H1 (cell line): ENCODE results near the gene LIMK2. TPM values are rescaled to one million over a fixed set of nuclear protein-coding genes. Genes with fewer than 3 reads are reported as not detected.

Experiments
- CTCF ChIA-PET: fragments of 300-600 bp; sonication (Branson Sonifier 250); formaldehyde crosslinking; loops from one replicate; lab custom pipeline; 2021; ENCODE audit not compliant: partially characterized antibody; lab: Charles Lee
- POLR2A ChIA-PET: fragments of 300-600 bp; sonication (Branson Sonifier 250); formaldehyde crosslinking; loops from one replicate; lab custom pipeline; 2021; ENCODE audit warnings: inconsistent platforms; ENCODE audit not compliant: partially characterized antibody; lab: Charles Lee
- DNase-seq, 2 experiments: peaks; one replicate each; pipeline versions ENCODE4 v3.0.0 to v3.0.0-alpha.2; 2010 to 2022; ENCODE audit warnings: low spot score in 2 of 2, low read depth in 1 of 2, mixed read lengths in 1 of 2
- FAIRE-seq: peaks from 2 replicates; lab custom pipeline; 2011; peaks lifted over from hg19 to GRCh38; lab: Jason Lieb, UNC
- H2AFZ ChIP-seq: 2 replicates; pipeline ENCODE4 v1.8.1; 2012; ENCODE audit warnings: low read length, inconsistent platforms
- H2AK5ac ChIP-seq: 2 replicates; pipeline ENCODE4 v1.6.1; 2013; ENCODE audit warnings: low read depth, low read length
- H2BK120ac ChIP-seq: replicated peaks from 2 replicates; pipeline ENCODE3; 2013; ENCODE audit warnings: low read depth, low read length, inconsistent platforms
- H2BK12ac ChIP-seq: 2 replicates; pipeline ENCODE4 v1.6.1; 2013; ENCODE audit warnings: low read depth, low read length
- H2BK15ac ChIP-seq: 2 replicates; pipeline ENCODE4 v1.6.1; 2013; ENCODE audit warnings: low read length
- H2BK20ac ChIP-seq: 2 replicates; pipeline ENCODE4 v1.6.1; 2013; ENCODE audit warnings: low read length
- H2BK5ac ChIP-seq: 2 replicates; pipeline ENCODE4 v1.6.1; 2013; ENCODE audit warnings: low read depth, low read length
- H3K14ac ChIP-seq: 2 replicates; pipeline ENCODE4 v1.6.1; 2013; ENCODE audit warnings: inconsistent platforms; ENCODE audit not compliant: insufficient read length
- H3K18ac ChIP-seq: 2 replicates; pipeline ENCODE4 v1.6.1; 2013; ENCODE audit warnings: low read length; ENCODE audit errors: extremely low read depth
- H3K23ac ChIP-seq: 2 replicates; pipeline ENCODE4 v1.6.1; 2013; ENCODE audit warnings: inconsistent platforms; ENCODE audit not compliant: insufficient read length
- H3K23me2 ChIP-seq: 2 replicates; pipeline ENCODE4 v1.6.1; 2013; ENCODE audit warnings: low read depth, low read length
- H3K27ac ChIP-seq: 2 replicates; pipeline ENCODE4 v1.6.1; 2011; ENCODE audit warnings: low read depth, low read length, inconsistent platforms
- H3K27me3 ChIP-seq, 4 experiments: replicated peaks in 1 of 4; 1 replicate in 1 of 4; 2 replicates in 3 of 4; pipeline versions ENCODE4 v1.6.1 to v1.8.1; 2011 to 2013; ENCODE audit warnings: low read length in 3 of 4, mild to moderate bottlenecking in 3 of 4, inconsistent platforms in 2 of 4, mixed read lengths in 2 of 4, moderate library complexity in 1 of 4; ENCODE audit not compliant: control insufficient read depth in 3 of 4, insufficient read depth in 3 of 4; ENCODE audit errors: extremely low read depth in 1 of 4
- H3K36me3 ChIP-seq, 4 experiments: 2 replicates each; pipeline versions ENCODE4 v1.6.1 to v1.8.1; 2011 to 2013; ENCODE audit warnings: mild to moderate bottlenecking in 4 of 4, low read length in 3 of 4, moderate library complexity in 2 of 4, control low read depth in 1 of 4, inconsistent platforms in 1 of 4; ENCODE audit not compliant: insufficient read depth in 4 of 4, control insufficient read depth in 2 of 4
- H3K4ac ChIP-seq: replicated peaks from 2 replicates; pipeline ENCODE3; 2013; ENCODE audit warnings: low read length, low read depth, mixed read lengths, inconsistent platforms; ENCODE audit not compliant: insufficient read length
- H3K4me1 ChIP-seq, 4 experiments: replicated peaks in 1 of 4; 1 replicate in 1 of 4; 2 replicates in 3 of 4; pipeline versions ENCODE4 v1.6.1 to v1.8.1; 2011 to 2013; ENCODE audit warnings: low read length in 3 of 4, inconsistent platforms in 2 of 4, mixed read lengths in 1 of 4; ENCODE audit not compliant: insufficient read depth in 4 of 4, control insufficient read depth in 3 of 4
- H3K4me2 ChIP-seq, 2 experiments: 2 replicates each; pipeline versions ENCODE4 v1.6.1 to v1.8.1; 2011 to 2013; ENCODE audit warnings: low read depth in 2 of 2, low read length in 2 of 2, control low read depth in 1 of 2, inconsistent platforms in 1 of 2, mild to moderate bottlenecking in 1 of 2; ENCODE audit not compliant: insufficient read depth in 1 of 2
- H3K4me3 ChIP-seq, 4 experiments: fragments of 200-600, 300-600 bp in 1 of 4; sonication (generic), shearing (Covaris generic), sonication (Bioruptor Twin) in 1 of 4; 2 replicates each; pipeline versions ENCODE4 v1.5.1 to v1.8.1; 2011 to 2016; ENCODE audit warnings: low read length in 4 of 4, low read depth in 3 of 4, control low read depth in 2 of 4, inconsistent platforms in 2 of 4, mild to moderate bottlenecking in 2 of 4, mixed read lengths in 1 of 4, moderate library complexity in 1 of 4; ENCODE audit not compliant: insufficient read depth in 2 of 4; ENCODE audit errors: extremely low read depth in 1 of 4
- H3K56ac ChIP-seq: replicated peaks from 2 replicates; pipeline ENCODE3; 2013; ENCODE audit warnings: low read depth, mild to moderate bottlenecking, mixed read lengths, low read length, inconsistent platforms; ENCODE audit not compliant: insufficient read length
- H3K79me1 ChIP-seq: 2 replicates; pipeline ENCODE4 v1.6.1; 2013; ENCODE audit warnings: low read depth, low read length, control low read depth
- H3K79me2 ChIP-seq, 2 experiments: 2 replicates each; pipeline versions ENCODE4 v1.6.1 to v1.8.1; 2012 to 2013; ENCODE audit warnings: low read length in 2 of 2, mild to moderate bottlenecking in 2 of 2, inconsistent platforms in 1 of 2; ENCODE audit not compliant: insufficient read depth in 2 of 2, control insufficient read depth in 1 of 2
- H3K9ac ChIP-seq, 4 experiments: replicated peaks in 1 of 4; 1 replicate in 1 of 4; 2 replicates in 3 of 4; pipeline versions ENCODE4 v1.6.1 to v1.8.1; 2011 to 2013; ENCODE audit warnings: low read depth in 3 of 4, low read length in 3 of 4, control low read depth in 2 of 4, mild to moderate bottlenecking in 2 of 4, moderate library complexity in 2 of 4, inconsistent platforms in 1 of 4; ENCODE audit errors: extremely low read depth in 1 of 4
- H3K9me3 ChIP-seq, 2 experiments: 2 replicates each; pipeline versions ENCODE4 v1.6.1 to v1.8.1; 2012 to 2013; ENCODE audit warnings: mild to moderate bottlenecking in 2 of 2, moderate library complexity in 2 of 2, control low read depth in 1 of 2, inconsistent platforms in 1 of 2, low read depth in 1 of 2, low read length in 1 of 2, mixed read lengths in 1 of 2; ENCODE audit not compliant: insufficient read depth in 2 of 2
- H4K20me1 ChIP-seq, 2 experiments: replicated peaks in 1 of 2; 2 replicates each; pipeline versions ENCODE3 to v1.8.1; 2011 to 2013; ENCODE audit warnings: inconsistent platforms in 2 of 2, low read length in 2 of 2, mild to moderate bottlenecking in 1 of 2; ENCODE audit not compliant: insufficient read depth in 2 of 2, control insufficient read depth in 1 of 2
- H4K5ac ChIP-seq: 2 replicates; pipeline ENCODE4 v1.6.1; 2013; ENCODE audit warnings: low read length, low read depth, mixed read lengths, inconsistent platforms; ENCODE audit not compliant: insufficient read length
- H4K8ac ChIP-seq: 2 replicates; pipeline ENCODE4 v1.8.0; 2013; ENCODE audit warnings: mild to moderate bottlenecking, moderate library complexity, low read length, inconsistent platforms; ENCODE audit not compliant: insufficient read depth; ENCODE audit errors: extremely low read depth
- H4K91ac ChIP-seq: replicated peaks from 2 replicates; pipeline ENCODE3; 2013; ENCODE audit warnings: low read length, mixed read lengths, inconsistent platforms; ENCODE audit not compliant: insufficient read length
- CBX8 ChIP-seq: fragments of 300-800, 300-1000 bp; sonication (generic); IDR thresholded peaks from 2 replicates; pipeline ENCODE4 v1.7.1; 2016; ENCODE audit warnings: low read depth, low read length, borderline replicate concordance
- WGBS, 2 experiments: shearing (Covaris generic) in 1 of 2; methylation state at CpG; one replicate each; pipeline versions ENCODE4 v1.1.6 to v1.1.7; 2013 to 2015; ENCODE audit warnings: low lambda C conversion rate in 2 of 2, mixed read lengths in 2 of 2, inconsistent platforms in 1 of 2, low coverage in 1 of 2, missing lambda C conversion rate in 1 of 2; ENCODE audit not compliant: insufficient replicate concordance in 2 of 2, insufficient coverage in 1 of 2, insufficient read length in 1 of 2; ENCODE audit errors: extremely low coverage in 1 of 2, missing lambda C conversion rate in 1 of 2; 5-methylcytosine and 5-hydroxymethylcytosine counted together
- polyA plus RNA-seq, 7 experiments: library from polyadenylated mRNA; depleted of rRNA in 3 of 7; stranded (reverse) in 5 of 7; unstranded in 2 of 7; fragments of >200 nt in 5 of 7; fragments of 200-250 nt in 2 of 7; gene quantifications; 1 replicate in 5 of 7; 2 replicates in 1 of 7; 4 replicates in 1 of 7; pipeline versions ENCODE4 v1.2.1 to v1.2.3, GENCODE V29; 2011 to 2013; ENCODE audit warnings: missing spikeins in 2 of 7, mixed read lengths in 2 of 7
- total RNA-seq: library from RNA; stranded (reverse); fragmentation: NEBNext Ultra II Directional; extraction: Animal tissue kit (Norgen Biotek cat#: 25700); gene quantifications from 2 replicates; pipeline ENCODE4 v1.2.1, GENCODE V29; 2021

The LIMK2 gene
- total and polyA plus RNA-seq, 2 of the 8 experiments (the other 6 are each of a cell fraction or from before 2014, with no cell fraction given): 13.2 to 37.6 TPM

GRCh38 chr22:31274017-31274416, 61.9 kb downstream of the LIMK2 start:
- Histone ChIP-seq H2BK15ac (no peak overlapping the region), H3K27me3 (no peaks in the 10 kb centered on the region), H3K79me1 (no peaks in the 10 kb centered on the region), H2AFZ (no peak overlapping the region), H3K27ac (no peak overlapping the region), H3K23ac (no peak overlapping the region), H3K4ac (no peak overlapping the region), H4K91ac (no peak overlapping the region), H3K18ac (no peak overlapping the region), H3K9ac (no peak overlapping the region), H3K14ac (no peak overlapping the region), H3K4me2 (no peak overlapping the region), H4K8ac (no peak overlapping the region), H4K5ac (no peak overlapping the region), H2AK5ac (no peak overlapping the region), H3K4me3 (no peak overlapping the region), H3K36me3 (peaks cover 13 to 60% (median 25%) of the 10 kb centered on the region in 4 experiments), H3K56ac (no peak overlapping the region), H2BK12ac (no peak overlapping the region), H3K9me3 (no peaks in the 10 kb centered on the region), H3K4me1 (peaks cover 0 to 13% (median 5%) of the 10 kb centered on the region in 4 experiments; a peak in 4 of 7 replicates), H2BK120ac (no peak overlapping the region), H3K79me2 (no peaks in the 10 kb centered on the region), H3K23me2 (no peaks in the 10 kb centered on the region), H4K20me1 (peaks cover 3 to 5% of the 10 kb centered on the region in 2 experiments), H2BK20ac (no peak overlapping the region), H2BK5ac (no peak overlapping the region)
- ChIA-PET CTCF (interaction anchor here (1.1 to 8.2 kb wide), 19 partner anchors 10 to 83 kb away, joined by 3 to 122 read pairs (median 18); partner anchors contain the start of genes LIMK2 and PIK3IP1), POLR2A (interaction anchor here (1.1 to 6.0 kb wide), 3 partner anchors 18 to 73 kb away, joined by 3 to 30 read pairs (median 3); partner anchors contain the start of genes LIMK2, PATZ1 and PIK3IP1)
- no peak for TF ChIP-seq CBX8
- FAIRE-seq: no peak
- WGBS, 2 experiments: 87% methylated on average over 3 of the region's 3 CpGs; no CpG with 5 or more reads in 1 of the 2 experiments
- no peak for DNase-seq
